Prostate gland (tissue), 2 donors: ENCODE measurements around the gene GAL3ST3. TPM values are rescaled to one million over a fixed set of nuclear protein-coding genes. Genes with fewer than 3 reads are reported as not detected.
A peak's percentile ranks its signal among the peaks of the same experiment; 100 is the strongest.

Experiments
- DNase-seq: peaks from one replicate; pipeline ENCODE4 v3.0.0-alpha.2; 2019; ENCODE audit warnings: low spot score
- H3K27ac ChIP-seq, 2 donors: fragments of 200-600 bp; sonication (generic); 2 replicates each; pipeline ENCODE4 v1.5.1; 2017 to 2019
- H3K27me3 ChIP-seq: fragments of 200-600 bp; sonication (generic); replicated peaks from 2 replicates; pipeline ENCODE4 v1.5.1; 2019; ENCODE audit not compliant: insufficient read depth
- H3K36me3 ChIP-seq, 2 donors: fragments of 200-600 bp; sonication (generic); 1 replicate in 1 of 2; 2 replicates in 1 of 2; pipeline versions ENCODE4 v1.5.1 to v1.8.1; 2017 to 2019
- H3K4me1 ChIP-seq: fragments of 200-600 bp; sonication (generic); replicated peaks from 2 replicates; pipeline ENCODE4 v1.5.1; 2019
- H3K4me3 ChIP-seq, 2 donors: fragments of 200-600 bp; sonication (generic); 2 replicates each; pipeline ENCODE4 v1.5.1; 2017 to 2019
- H3K9me3 ChIP-seq: fragments of 200-600 bp; sonication (generic); 2 replicates; pipeline ENCODE4 v1.5.1; 2017
- POLR2A ChIP-seq: fragments of 450-650 bp; IDR thresholded peaks from one replicate; pipeline ENCODE4 v1.6.1; 2016; ENCODE audit warnings: antibody characterized with exemption, mild to moderate bottlenecking
- POLR2AphosphoS5 ChIP-seq: sonication (generic); formaldehyde crosslinking; IDR thresholded peaks from one replicate; pipeline ENCODE4 v1.6.1; 2017; ENCODE audit warnings: antibody characterized with exemption
- WGBS: methylation state at CpG from one replicate; pipeline ENCODE4 v1.1.5; 2018; 5-methylcytosine and 5-hydroxymethylcytosine counted together
- intact Hi-C: fragments of 100-400 bp; cut with DNase I; formaldehyde crosslinking; loops from one replicate; pipeline ENCODE4 v1.14.2; 2022
- total RNA-seq, 2 donors: library from RNA; depleted of rRNA; stranded (reverse); fragments of >200 nt; gene quantifications; one replicate each; pipeline ENCODE4 v1.1.0, GENCODE V29; 2016
- TF ChIP-seq, protein P1 (sequence below), 4 experiments: fragments of 200-600 bp in 2 of 4; fragments of 450-650 bp in 2 of 4; sonication (generic) in 2 of 4; IDR thresholded peaks; 1 replicate in 3 of 4; 2 replicates in 1 of 4; pipeline ENCODE4 v1.5.1; 2016 to 2019; ENCODE audit warnings: antibody characterized with exemption in 4 of 4, mild to moderate bottlenecking in 2 of 4, moderate library complexity in 2 of 4

The GAL3ST3 gene
- total RNA-seq, 2 donors from 2014 or later: 2.3 to 4.3 TPM

DNA sequence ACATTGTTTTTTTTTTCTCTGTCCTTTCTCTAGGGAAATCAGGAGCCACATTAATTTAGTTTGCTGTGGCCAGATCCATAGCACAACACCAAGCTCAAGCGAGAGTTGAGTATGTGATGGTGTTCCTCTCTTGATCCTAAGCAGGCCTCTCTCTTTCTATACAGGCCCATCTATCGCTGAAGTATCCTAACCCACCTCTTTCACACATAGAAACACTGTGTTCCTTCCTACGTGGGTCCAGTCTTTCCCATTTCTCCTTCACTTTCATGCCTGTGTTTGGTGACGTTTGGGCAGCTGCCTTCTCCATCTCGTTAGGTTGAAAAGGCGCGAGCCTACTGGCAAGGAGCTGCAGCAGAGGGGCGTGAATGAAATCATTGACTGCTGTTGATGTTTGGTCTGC is 23.6 kb upstream of the GAL3ST3 start:
- Histone ChIP-seq H3K4me1 (peaks cover 5% of the 10 kb centered on the region), H3K36me3 (peaks cover 0 to 10% of the 10 kb centered on the region in 2 donors), H3K27me3 (no peaks in the 10 kb centered on the region), H3K4me3 (no peak overlapping the region), H3K9me3 (no peaks in the 10 kb centered on the region), H3K27ac (no peak overlapping the region)
- intact Hi-C loops: no loop called here
- no peak for DNase-seq
- TF ChIP-seq, protein P1, sequence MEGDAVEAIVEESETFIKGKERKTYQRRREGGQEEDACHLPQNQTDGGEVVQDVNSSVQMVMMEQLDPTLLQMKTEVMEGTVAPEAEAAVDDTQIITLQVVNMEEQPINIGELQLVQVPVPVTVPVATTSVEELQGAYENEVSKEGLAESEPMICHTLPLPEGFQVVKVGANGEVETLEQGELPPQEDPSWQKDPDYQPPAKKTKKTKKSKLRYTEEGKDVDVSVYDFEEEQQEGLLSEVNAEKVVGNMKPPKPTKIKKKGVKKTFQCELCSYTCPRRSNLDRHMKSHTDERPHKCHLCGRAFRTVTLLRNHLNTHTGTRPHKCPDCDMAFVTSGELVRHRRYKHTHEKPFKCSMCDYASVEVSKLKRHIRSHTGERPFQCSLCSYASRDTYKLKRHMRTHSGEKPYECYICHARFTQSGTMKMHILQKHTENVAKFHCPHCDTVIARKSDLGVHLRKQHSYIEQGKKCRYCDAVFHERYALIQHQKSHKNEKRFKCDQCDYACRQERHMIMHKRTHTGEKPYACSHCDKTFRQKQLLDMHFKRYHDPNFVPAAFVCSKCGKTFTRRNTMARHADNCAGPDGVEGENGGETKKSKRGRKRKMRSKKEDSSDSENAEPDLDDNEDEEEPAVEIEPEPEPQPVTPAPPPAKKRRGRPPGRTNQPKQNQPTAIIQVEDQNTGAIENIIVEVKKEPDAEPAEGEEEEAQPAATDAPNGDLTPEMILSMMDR (IDR thresholded peaks at IDR 0.05): no peak
- TF ChIP-seq POLR2A (no peak), POLR2AphosphoS5 (no peak)
- WGBS: 77% methylated on average over 8 of the region's 8 CpGs

- DNase-seq: no peak
- Histone ChIP-seq H3K4me1 (peaks cover 5% of the 10 kb centered on the region), H3K9me3 (no peaks in the 10 kb centered on the region), H3K4me3 (no peak overlapping the region), H3K36me3 (peaks cover 0 to 13% of the 10 kb centered on the region in 2 donors), H3K27ac (peak overlapping the region; percentile 87 to 95), H3K27me3 (no peaks in the 10 kb centered on the region)
- TF ChIP-seq POLR2AphosphoS5 (no peak), POLR2A (no peak)
- TF ChIP-seq, protein P1 (IDR thresholded peaks at IDR 0.05): no peak
- intact Hi-C loops: no loop called here
- WGBS: 89% methylated on average over 3 of the region's 3 CpGs
Measured at GRCh38 chr11:66072081-66072480, 23.1 kb upstream of the GAL3ST3 start.

- Histone ChIP-seq H3K27ac (peak overlapping the region; percentile 87 to 95), H3K9me3 (no peaks in the 10 kb centered on the region), H3K27me3 (no peaks in the 10 kb centered on the region), H3K4me1 (peaks cover 5% of the 10 kb centered on the region), H3K36me3 (peaks cover 0 to 13% of the 10 kb centered on the region in 2 donors), H3K4me3 (peak overlapping the region; percentile 76 to 93)
- no peak for DNase-seq
- TF ChIP-seq, protein P1 (IDR thresholded peaks at IDR 0.05): no peak
- no peak for TF ChIP-seq POLR2AphosphoS5
- no peak for TF ChIP-seq POLR2A
- intact Hi-C loops: no loop called here
- 22% methylated on average over 2 of the region's 2 CpGs for whole genome bisulfite sequencing
Measured at GRCh38 chr11:66071381-66071801, 22.4 kb upstream of the GAL3ST3 start.

GRCh38 chr11:66070604-66071380 is 21.8 kb upstream of the GAL3ST3 start:
- TF ChIP-seq POLR2AphosphoS5 (no peak), POLR2A (no peak)
- TF ChIP-seq, protein P1 (IDR thresholded peaks at IDR 0.05): no peak
- intact Hi-C loops: no loop called here
- DNase-seq: peak; percentile 60

More at GRCh38 chr11:66070604-66071380, 21.8 kb upstream of the GAL3ST3 start:
- peak overlapping the region; percentile 76 to 93 for H3K4me3 ChIP-seq
- no peaks in the 10 kb centered on the region for H3K27me3 ChIP-seq
- peaks cover 5% of the 10 kb centered on the region for H3K4me1 ChIP-seq
- no peaks in the 10 kb centered on the region for H3K9me3 ChIP-seq
- 1% methylated on average over 55 of the region's 60 CpGs for WGBS
- H3K36me3 ChIP-seq: peaks cover 0 to 13% of the 10 kb centered on the region in 2 donors
- H3K27ac ChIP-seq: peak overlapping the region; percentile 87 to 95
